Upper lobe of right lung (tissue), 1 donor: ENCODE data around the gene TBCB. TPM values are rescaled to one million over a fixed set of nuclear protein-coding genes. Genes with fewer than 3 reads are reported as not detected.

Source experiments
- ATAC-seq: fragments of 200-7000 bp; cut with Tn5 transposase; one replicate; pipeline ENCODE4 v1.9.1; 2020; ENCODE audit warnings: mild to moderate bottlenecking, moderate library complexity
- DNase-seq: peaks from one replicate; pipeline ENCODE4 v3.0.0-alpha.2; 2020
- H3K27ac ChIP-seq: fragments of 200-600 bp; one replicate; pipeline ENCODE4 v1.8.0; 2022
- H3K27me3 ChIP-seq: fragments of 200-600 bp; one replicate; pipeline ENCODE4 v1.8.0; 2022; ENCODE audit warnings: mild to moderate bottlenecking
- H3K36me3 ChIP-seq: fragments of 200-600 bp; one replicate; pipeline ENCODE4 v1.8.0; 2022
- H3K4me1 ChIP-seq: fragments of 200-600 bp; one replicate; pipeline ENCODE4 v1.8.0; 2022
- H3K4me3 ChIP-seq: fragments of 200-600 bp; one replicate; pipeline ENCODE4 v1.8.0; 2022; ENCODE audit warnings: mild to moderate bottlenecking
- H3K9me3 ChIP-seq: fragments of 200-600 bp; one replicate; pipeline ENCODE4 v1.8.0; 2022
- CTCF ChIP-seq: fragments of 200-600 bp; IDR thresholded peaks from one replicate; pipeline ENCODE4 v1.8.0; 2022; ENCODE audit warnings: antibody characterized with exemption
- intact Hi-C: fragments of 100-400 bp; cut with DNase I; formaldehyde crosslinking; loops from one replicate; pipeline ENCODE4 v1.11.0; 2022
- total RNA-seq: library from RNA; stranded (reverse); fragmentation: NEBNext Ultra II Directional; extraction: Animal tissue kit (Norgen Biotek cat#: 25700); gene quantifications from one replicate; pipeline ENCODE4 v1.2.1, GENCODE V29; 2021
- donor health status: DM: no; HTN: yes; CAD: no; lungs with severe emphysema.

The TBCB gene
- total RNA-seq, 1 donor from 2014 or later = 82.2 TPM

GRCh38 chr19:36110487-36111199 lies 4.6 kb upstream of the TBCB start, which contains the start of gene OVOL3:
OVOL3 (plus strand) TSS chr19:36111143; CDS start chr19:36111203, 60 bp downstream.
- H3K36me3 ChIP-seq = peaks cover 12% of the 10 kb centered on the region

GRCh38 chr19:36111200-36111539 lies 4.1 kb upstream of the TBCB start:
- intact Hi-C loops = no loop called here

More at GRCh38 chr19:36110487-36111199, 4.6 kb upstream of the TBCB start, which contains the start of gene OVOL3:
- Histone ChIP-seq H3K27me3 (no peaks in the 10 kb centered on the region), H3K9me3 (no peaks in the 10 kb centered on the region), H3K27ac (no peak within 1 kb of the TSS), H3K4me3 (no peak within 1 kb of the TSS), H3K4me1 (no peaks in the 10 kb centered on the region)
- DNase-seq (no peak), ATAC-seq (no peak)
- no peak for TF ChIP-seq CTCF
- intact Hi-C loops = no loop called here

GRCh38 chr19:36112678-36113077 lies 2.6 kb upstream of the TBCB start:
- Histone ChIP-seq H3K9me3 (no peaks in the 10 kb centered on the region), H3K36me3 (peaks cover 19% of the 10 kb centered on the region), H3K27me3 (no peaks in the 10 kb centered on the region), H3K4me3 (no peak overlapping the region), H3K4me1 (peaks cover 12% of the 10 kb centered on the region), H3K27ac (no peak overlapping the region)
- intact Hi-C loops = no loop called here
- ATAC-seq (no peak), DNase-seq (no peak)
- no peak for TF ChIP-seq CTCF

More at GRCh38 chr19:36111200-36111539, 4.1 kb upstream of the TBCB start:
- Histone ChIP-seq H3K4me1 (peaks cover 3% of the 10 kb centered on the region), H3K36me3 (peaks cover 12% of the 10 kb centered on the region), H3K27me3 (no peaks in the 10 kb centered on the region), H3K9me3 (no peaks in the 10 kb centered on the region), H3K27ac (no peak overlapping the region), H3K4me3 (no peak overlapping the region)
- ATAC-seq (no peak), DNase-seq (no peak)
- no peak for TF ChIP-seq CTCF

GRCh38 chr19:36113425-36113824 lies 1.8 kb upstream of the TBCB start:
- H3K4me3 ChIP-seq = peak overlapping the region; percentile 77
- H3K4me1 ChIP-seq = peaks cover 12% of the 10 kb centered on the region
- no peak overlapping the region for H3K27ac ChIP-seq
- no peak for DNase-seq
- H3K36me3 ChIP-seq = peaks cover 23% of the 10 kb centered on the region
- intact Hi-C loops = no loop called here
- H3K27me3 ChIP-seq = no peaks in the 10 kb centered on the region
- no peaks in the 10 kb centered on the region for H3K9me3 ChIP-seq
- ATAC-seq = no peak
- no peak for TF ChIP-seq CTCF

GRCh38 chr19:36113894-36114720 lies 1.2 kb upstream of the TBCB start:
- H3K27ac ChIP-seq = peak overlapping the region; percentile 85
- intact Hi-C loops = no loop called here
- peaks cover 28% of the 10 kb centered on the region for H3K36me3 ChIP-seq
- H3K4me1 ChIP-seq = peaks cover 12% of the 10 kb centered on the region
- peak overlapping the region; percentile 77 for H3K4me3 ChIP-seq
- no peaks in the 10 kb centered on the region for H3K9me3 ChIP-seq
- no peak for TF ChIP-seq CTCF
- DNase-seq (no peak), ATAC-seq (no peak)
- no peaks in the 10 kb centered on the region for H3K27me3 ChIP-seq
